ENCODE measurements around the gene GPI.
"Not testable (repeated sequence)": the region's sequence is repeated elsewhere in the genome, so short reads cannot be mapped to it uniquely, and the experiment has no call there.

Gene GPI

GRCh38 chr19:34327851-34328250 lies 37.1 kb upstream of the GPI start:
- no peak for TF ChIP-seq CTCF (IDR thresholded peaks at IDR 0.05; ENCODE audit: extremely low read depth, insufficient read depth, missing control alignments)
- no peak for DNase-seq (ENCODE audit: low spot score)
- in situ Hi-C loops (cut with MboI; ENCODE audit: low pct_unique_long_range_greater_than_20kb, low sequenced_read_pairs, unreplicated experiment): no loop called here

DNA sequence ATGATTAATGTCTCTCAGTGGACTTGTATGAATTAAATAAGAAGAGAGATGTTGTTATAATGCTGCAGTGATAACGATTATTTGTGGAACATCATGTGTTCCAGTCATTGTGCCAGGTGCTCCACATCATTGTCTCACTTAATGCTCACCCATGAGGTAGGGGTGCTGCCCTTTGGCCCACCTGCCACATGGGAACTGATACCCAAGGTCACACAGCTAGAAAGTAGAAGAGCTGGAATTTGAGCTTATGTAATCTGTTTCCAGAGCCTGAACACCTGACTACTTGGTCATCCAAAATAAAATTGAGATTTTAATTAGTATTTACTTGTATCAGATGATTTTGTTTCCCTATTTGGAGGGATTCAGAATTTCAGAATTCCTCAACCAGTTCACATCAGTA lies 36.0 kb upstream of the GPI start:
- no peak for DNase-seq (ENCODE audit: low spot score)
- no peak for TF ChIP-seq CTCF (IDR thresholded peaks at IDR 0.05; ENCODE audit: extremely low read depth, insufficient read depth, missing control alignments)
- in situ Hi-C loops (cut with MboI; ENCODE audit: low pct_unique_long_range_greater_than_20kb, low sequenced_read_pairs, unreplicated experiment): no loop called here

DNA sequence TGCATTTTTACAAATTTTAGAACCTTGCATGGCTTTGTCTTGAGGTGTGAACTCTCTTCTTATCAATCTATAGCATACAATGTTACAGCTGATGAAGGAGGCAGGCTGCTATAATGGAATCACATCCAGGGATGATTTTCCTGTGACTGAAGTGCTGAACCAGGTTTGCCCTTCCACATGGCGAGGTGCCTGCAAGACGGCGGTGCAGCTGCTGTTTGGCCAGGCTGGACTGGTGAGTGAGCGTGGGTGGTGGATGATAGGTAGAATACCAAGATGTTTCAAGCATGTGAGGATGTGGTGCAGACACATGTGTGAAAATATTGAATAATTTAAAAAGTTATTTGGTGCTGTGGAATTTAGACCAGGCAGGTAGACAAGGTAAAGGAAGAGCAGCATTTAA lies 34.9 kb upstream of the GPI start:
- DNase-seq (ENCODE audit: low spot score): no peak
- TF ChIP-seq CTCF (IDR thresholded peaks at IDR 0.05; ENCODE audit: extremely low read depth, insufficient read depth, missing control alignments): no peak
- in situ Hi-C loops (cut with MboI; ENCODE audit: low pct_unique_long_range_greater_than_20kb, low sequenced_read_pairs, unreplicated experiment): no loop called here

GRCh38 chr19:34330596-34330995 lies 34.4 kb upstream of the GPI start:
- in situ Hi-C loops (cut with MboI; ENCODE audit: low pct_unique_long_range_greater_than_20kb, low sequenced_read_pairs, unreplicated experiment); DNase-seq (ENCODE audit: low spot score): not testable (repeated sequence)

DNA sequence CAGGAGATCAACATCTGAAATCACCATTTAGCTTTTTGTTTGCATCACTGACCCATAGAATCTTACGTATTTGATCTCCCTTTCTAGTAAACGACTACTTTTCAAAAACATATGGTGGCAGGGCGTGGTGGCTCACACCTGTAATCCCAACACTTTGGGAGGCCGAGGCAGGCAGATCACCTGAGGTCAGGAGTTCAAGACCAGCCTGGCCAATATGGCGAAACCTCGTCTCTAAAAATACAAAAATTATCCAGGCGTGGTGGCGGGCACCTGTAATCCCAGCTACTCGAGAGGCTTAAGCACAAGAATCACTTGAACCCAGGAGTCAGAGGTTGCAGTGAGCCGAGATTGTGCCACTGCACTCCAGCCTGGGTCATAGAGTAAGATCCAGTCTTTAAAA lies 33.4 kb upstream of the GPI start:
- DNase-seq (ENCODE audit: low spot score); in situ Hi-C loops (cut with MboI; ENCODE audit: low pct_unique_long_range_greater_than_20kb, low sequenced_read_pairs, unreplicated experiment): not testable (repeated sequence)

DNA sequence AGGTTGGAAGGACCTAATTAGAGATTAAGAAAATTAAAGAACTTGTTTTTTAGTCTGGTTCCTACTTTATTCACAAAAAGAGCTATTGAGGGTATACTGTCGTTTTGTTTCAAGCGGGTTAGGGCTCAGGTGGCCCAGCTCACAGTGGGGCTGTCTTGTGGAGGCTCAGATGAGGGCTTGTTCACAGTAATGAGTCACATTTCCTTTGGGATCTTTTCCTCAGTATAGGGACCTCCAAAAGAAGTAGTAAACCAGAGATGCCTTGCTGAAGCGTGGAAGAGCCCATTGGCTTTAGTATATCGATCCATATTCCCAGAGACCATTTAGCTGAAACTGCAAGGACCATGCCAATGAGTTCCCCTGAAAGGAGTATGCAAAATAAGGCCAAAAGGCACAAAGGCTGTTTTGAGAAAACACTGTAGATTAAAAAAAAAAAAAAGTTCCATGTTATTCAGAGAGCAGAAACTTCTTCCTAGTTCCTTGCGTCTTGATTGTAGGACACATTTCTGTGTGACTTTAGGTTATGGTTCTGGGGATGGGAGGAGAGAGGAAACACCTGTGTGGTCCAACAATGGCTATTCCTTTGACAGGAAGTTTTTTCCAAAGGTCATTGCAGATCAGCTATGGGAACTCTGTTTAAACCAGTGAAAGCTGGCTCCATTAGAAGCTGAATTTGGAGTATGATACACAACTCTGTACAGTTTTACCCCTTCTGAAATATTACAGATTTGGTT lies 32.8 kb upstream of the GPI start:
- TF ChIP-seq CTCF (IDR thresholded peaks at IDR 0.05; ENCODE audit: extremely low read depth, insufficient read depth, missing control alignments): no peak
- in situ Hi-C loops (cut with MboI; ENCODE audit: low pct_unique_long_range_greater_than_20kb, low sequenced_read_pairs, unreplicated experiment): no loop called here
- no peak for DNase-seq (ENCODE audit: low spot score)

- DNase-seq (ENCODE audit: low spot score): no peak
- TF ChIP-seq CTCF (IDR thresholded peaks at IDR 0.05; ENCODE audit: extremely low read depth, insufficient read depth, missing control alignments): no peak
- in situ Hi-C loops (cut with MboI; ENCODE audit: low pct_unique_long_range_greater_than_20kb, low sequenced_read_pairs, unreplicated experiment): no loop called here
Observed at GRCh38 chr19:34335914-34336313, 29.1 kb upstream of the GPI start.

DNA sequence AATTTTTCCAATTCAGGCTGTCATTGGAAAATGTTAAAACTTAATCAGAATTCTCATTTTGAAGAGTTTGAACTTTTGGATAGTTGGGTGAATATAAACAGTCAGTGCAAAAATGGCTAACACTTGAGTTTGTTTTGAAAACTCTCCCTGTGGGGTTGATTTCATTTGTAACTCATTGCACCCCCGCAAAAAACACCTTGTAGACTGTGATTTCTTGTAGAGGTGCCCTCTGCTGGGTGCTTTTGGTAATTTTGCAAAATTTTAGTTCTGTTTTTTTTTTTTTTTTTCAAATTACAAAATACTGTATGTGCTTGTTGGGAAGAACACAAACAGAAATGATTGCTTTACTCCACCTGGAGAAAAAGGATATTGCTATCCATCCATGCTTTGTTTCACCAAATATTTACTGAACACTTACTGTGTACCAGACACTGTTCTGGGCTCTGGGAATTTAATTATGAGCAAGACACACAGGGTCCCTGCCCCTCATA lies 28.2 kb upstream of the GPI start:
- in situ Hi-C loops (cut with MboI; ENCODE audit: low pct_unique_long_range_greater_than_20kb, low sequenced_read_pairs, unreplicated experiment): no loop called here
- peak; percentile 50 for TF ChIP-seq CTCF (IDR thresholded peaks at IDR 0.05; ENCODE audit: extremely low read depth, insufficient read depth, missing control alignments)
- peak; percentile 59 for DNase-seq (ENCODE audit: low spot score)

Data from GM13977 (cell line).